Activated B cell treated with CpG ODN at 0.5 μM for 24 hours (primary cell): ENCODE data around the gene SPATA1. TPM values are rescaled to one million over a fixed set of nuclear protein-coding genes. Genes with fewer than 3 reads are reported as not detected.

Experiments
- ATAC-seq: fragments of 200-7000 bp; cut with Tn5 transposase; one replicate; pipeline ENCODE4 v1.10.0; 2021; ENCODE audit warnings: low read depth, mild to moderate bottlenecking, moderate library complexity
- CTCF ChIA-PET: fragments of 350-600 bp; sonication (Branson Sonifier 250); formaldehyde crosslinking; loops from one replicate; lab custom pipeline; 2021; ENCODE audit warnings: antibody characterized with exemption; lab: Charles Lee
- POLR2A ChIA-PET: fragments of 350-600 bp; sonication (Branson Sonifier 250); formaldehyde crosslinking; loops from one replicate; lab custom pipeline; 2021; ENCODE audit warnings: antibody characterized with exemption; lab: Charles Lee
- DNase-seq: peaks from one replicate; pipeline ENCODE4 v3.0.0; 2022
- H3K27ac Mint-ChIP-seq: one replicate; pipeline ENCODE4 v1.8.0; 2020; ENCODE audit warnings: mixed read lengths
- H3K27me3 Mint-ChIP-seq: one replicate; pipeline ENCODE4 v1.8.0; 2021; ENCODE audit warnings: mixed read lengths
- H3K36me3 Mint-ChIP-seq: one replicate; pipeline ENCODE4 v1.8.0; 2021; ENCODE audit warnings: low read depth, mixed read lengths
- H3K4me1 Mint-ChIP-seq: one replicate; pipeline ENCODE4 v1.8.0; 2021; ENCODE audit warnings: mixed read lengths
- H3K4me3 Mint-ChIP-seq: one replicate; pipeline ENCODE4 v1.8.0; 2020; ENCODE audit warnings: mild to moderate bottlenecking, mixed read lengths
- H3K9me3 Mint-ChIP-seq: one replicate; pipeline ENCODE4 v1.8.0; 2020; ENCODE audit warnings: mixed read lengths
- CTCF ChIP-seq: fragments of 200-600 bp; IDR thresholded peaks from one replicate; pipeline ENCODE4 v1.8.0; 2022; ENCODE audit warnings: antibody characterized with exemption, mild to moderate bottlenecking
- intact Hi-C: fragments of 100-400 bp; cut with micrococcal nuclease; formaldehyde crosslinking; loops from one replicate; pipeline ENCODE4 v1.15.1; 2024
- total RNA-seq: library from RNA; stranded (reverse); gene quantifications from 2 replicates; pipeline ENCODE4 v1.2.3, GENCODE V29; 2022

Gene SPATA1
- total RNA-seq, 1 donor from 2014 or later = 4.6 TPM

- Mint-ChIP-seq H3K4me1 (no peaks in the 10 kb centered on the region), H3K27ac (no peak overlapping the region), H3K9me3 (peaks cover 5% of the 10 kb centered on the region), H3K27me3 (peaks cover 2% of the 10 kb centered on the region), H3K4me3 (no peak overlapping the region), H3K36me3 (peaks cover 3% of the 10 kb centered on the region)
- ChIA-PET POLR2A (no interaction called here), CTCF (interaction anchor here (0.8 kb wide), 1 partner anchor 9 kb away, joined by 3 read pairs; no protein-coding TSS in a partner anchor)
- intact Hi-C loops = no loop called here
- TF ChIP-seq CTCF = no peak
- ATAC-seq = no peak
- no peak for DNase-seq
Observed at GRCh38 chr1:84611091-84611490, 104.9 kb downstream of the SPATA1 start.

- H3K27me3 Mint-ChIP-seq = no peaks in the 10 kb centered on the region
- H3K4me1 Mint-ChIP-seq = no peaks in the 10 kb centered on the region
- DNase-seq (no peak), ATAC-seq (no peak)
- ChIA-PET POLR2A (no interaction called here), CTCF (no interaction called here)
- TF ChIP-seq CTCF = no peak
- intact Hi-C loops = no loop called here
- H3K36me3 Mint-ChIP-seq = no peaks in the 10 kb centered on the region
- H3K9me3 Mint-ChIP-seq = no peaks in the 10 kb centered on the region
- no peak overlapping the region for H3K4me3 Mint-ChIP-seq
- no peak overlapping the region for H3K27ac Mint-ChIP-seq
Observed at GRCh38 chr1:84611796-84612195, 105.6 kb downstream of the SPATA1 start.

- H3K4me3 Mint-ChIP-seq = no peak overlapping the region
- H3K9me3 Mint-ChIP-seq = no peaks in the 10 kb centered on the region
- ATAC-seq = no peak
- intact Hi-C loops = no loop called here
- no peaks in the 10 kb centered on the region for H3K36me3 Mint-ChIP-seq
- no peak for DNase-seq
- no peaks in the 10 kb centered on the region for H3K27me3 Mint-ChIP-seq
- H3K27ac Mint-ChIP-seq = no peak overlapping the region
- no peaks in the 10 kb centered on the region for H3K4me1 Mint-ChIP-seq
- ChIA-PET CTCF (no interaction called here), POLR2A (no interaction called here)
- no peak for TF ChIP-seq CTCF
Observed at GRCh38 chr1:84613026-84613425, 106.8 kb downstream of the SPATA1 start.

GRCh38 chr1:84613887-84614286 lies 107.7 kb downstream of the SPATA1 start:
- Mint-ChIP-seq H3K4me1 (no peaks in the 10 kb centered on the region), H3K27me3 (no peaks in the 10 kb centered on the region), H3K9me3 (no peaks in the 10 kb centered on the region), H3K4me3 (no peak overlapping the region), H3K36me3 (no peaks in the 10 kb centered on the region), H3K27ac (no peak overlapping the region)
- intact Hi-C loops = no loop called here
- TF ChIP-seq CTCF = no peak
- CTCF ChIA-PET = no interaction called here
- no peak for DNase-seq
- POLR2A ChIA-PET = no interaction called here
- no peak for ATAC-seq

- no peak overlapping the region for H3K4me3 Mint-ChIP-seq
- no peak for TF ChIP-seq CTCF
- POLR2A ChIA-PET = no interaction called here
- no peaks in the 10 kb centered on the region for H3K36me3 Mint-ChIP-seq
- peaks cover 6% of the 10 kb centered on the region for H3K27me3 Mint-ChIP-seq
- no peak overlapping the region for H3K27ac Mint-ChIP-seq
- CTCF ChIA-PET = no interaction called here
- no peak for DNase-seq
- no peaks in the 10 kb centered on the region for H3K9me3 Mint-ChIP-seq
- peaks cover 2% of the 10 kb centered on the region for H3K4me1 Mint-ChIP-seq
- intact Hi-C loops = no loop called here
- no peak for ATAC-seq
Observed at GRCh38 chr1:84615790-84616189, 109.6 kb downstream of the SPATA1 start.

Other genes starting within 250 kb of the SPATA1 start
- gene SAMD13, start 204.7 kb upstream of the SPATA1 start, total RNA-seq = 0.18 TPM in 1 of 2 replicates, not detected in the other
- not detected in 2 replicates for gene DNASE2B, start 107.9 kb upstream of the SPATA1 start, total RNA-seq
- 42.8 and 46.3 TPM in 2 replicates for gene RPF1, start 27.1 kb upstream of the SPATA1 start, total RNA-seq
- gene GNG5, start 195 bp downstream of the SPATA1 start, total RNA-seq = 57.0 and 63.5 TPM in 2 replicates
- gene CTBS, start 68.1 kb downstream of the SPATA1 start, total RNA-seq = 11.8 and 13.2 TPM in 2 replicates
- 4.5 and 5.4 TPM in 2 replicates for gene SSX2IP, start 184.1 kb downstream of the SPATA1 start, total RNA-seq